ENCODE results near the gene PIK3CA.
"Not testable (repeated sequence)": the region's sequence is repeated elsewhere in the genome, so short reads cannot be mapped to it uniquely, and the experiment has no call there.

The PIK3CA gene

GRCh38 chr3:179260949-179261765 lies 113.0 kb downstream of the PIK3CA start:
- no peaks in the 10 kb centered on the region for H3K27me3 ChIP-seq (ENCODE audit: insufficient read depth, low read length)
- H2AFZ ChIP-seq (ENCODE audit: low read length, unreplicated experiment) = peak overlapping the region; percentile 98
- H3K4me3 ChIP-seq (ENCODE audit: low read depth, low read length) = peak overlapping the region; percentile 88
- peaks cover 6% of the 10 kb centered on the region for H3K79me2 ChIP-seq (ENCODE audit: control insufficient read depth, insufficient read depth, low read length, unreplicated experiment)
- H3K4me1 ChIP-seq (ENCODE audit: control insufficient read depth, insufficient read depth, low read length, unreplicated experiment) = peaks cover 3% of the 10 kb centered on the region
- H3K27ac ChIP-seq (ENCODE audit: low read depth, low read length) = no peak overlapping the region
- no peaks in the 10 kb centered on the region for H3K36me3 ChIP-seq (ENCODE audit: insufficient read depth, low read length)

- Histone ChIP-seq H3K4me1 (ENCODE audit: control insufficient read depth, insufficient read depth, low read length, unreplicated experiment) (no peaks in the 10 kb centered on the region), H3K4me3 (ENCODE audit: low read depth, low read length) (no peak overlapping the region), H3K27ac (ENCODE audit: low read depth, low read length) (no peak overlapping the region), H2AFZ (ENCODE audit: low read length, unreplicated experiment) (no peak overlapping the region), H3K79me2 (ENCODE audit: control insufficient read depth, insufficient read depth, low read length, unreplicated experiment) (peaks cover 6% of the 10 kb centered on the region), H3K27me3 (ENCODE audit: insufficient read depth, low read length) (no peaks in the 10 kb centered on the region), H3K36me3 (ENCODE audit: insufficient read depth, low read length) (no peaks in the 10 kb centered on the region)
Measured at GRCh38 chr3:179263134-179263533, 115.0 kb downstream of the PIK3CA start.

GRCh38 chr3:179264449-179264848 lies 116.3 kb downstream of the PIK3CA start:
- Histone ChIP-seq H3K36me3 (ENCODE audit: insufficient read depth, low read length) (no peaks in the 10 kb centered on the region), H3K27me3 (ENCODE audit: insufficient read depth, low read length) (no peaks in the 10 kb centered on the region), H3K27ac (ENCODE audit: low read depth, low read length) (no peak overlapping the region), H3K79me2 (ENCODE audit: control insufficient read depth, insufficient read depth, low read length, unreplicated experiment) (peaks cover 6% of the 10 kb centered on the region), H3K4me3 (ENCODE audit: low read depth, low read length) (no peak overlapping the region), H3K4me1 (ENCODE audit: control insufficient read depth, insufficient read depth, low read length, unreplicated experiment) (peaks cover 4% of the 10 kb centered on the region), H2AFZ (ENCODE audit: low read length, unreplicated experiment) (no peak overlapping the region)

GRCh38 chr3:179265092-179265491 lies 116.9 kb downstream of the PIK3CA start:
- Histone ChIP-seq H3K27me3 (ENCODE audit: insufficient read depth, low read length) (no peaks in the 10 kb centered on the region), H3K4me3 (ENCODE audit: low read depth, low read length) (no peak overlapping the region), H2AFZ (ENCODE audit: low read length, unreplicated experiment) (no peak overlapping the region), H3K79me2 (ENCODE audit: control insufficient read depth, insufficient read depth, low read length, unreplicated experiment) (peaks cover 6% of the 10 kb centered on the region), H3K4me1 (ENCODE audit: control insufficient read depth, insufficient read depth, low read length, unreplicated experiment) (peaks cover 4% of the 10 kb centered on the region), H3K36me3 (ENCODE audit: insufficient read depth, low read length) (no peaks in the 10 kb centered on the region), H3K27ac (ENCODE audit: low read depth, low read length) (no peak overlapping the region)

GRCh38 chr3:179265875-179266274 lies 117.7 kb downstream of the PIK3CA start:
- Histone ChIP-seq H3K36me3 (ENCODE audit: insufficient read depth, low read length) (no peaks in the 10 kb centered on the region), H3K27ac (ENCODE audit: low read depth, low read length) (no peak overlapping the region), H2AFZ (ENCODE audit: low read length, unreplicated experiment) (no peak overlapping the region), H3K27me3 (ENCODE audit: insufficient read depth, low read length) (no peaks in the 10 kb centered on the region), H3K4me3 (ENCODE audit: low read depth, low read length) (no peak overlapping the region), H3K4me1 (ENCODE audit: control insufficient read depth, insufficient read depth, low read length, unreplicated experiment) (peaks cover 4% of the 10 kb centered on the region), H3K79me2 (ENCODE audit: control insufficient read depth, insufficient read depth, low read length, unreplicated experiment) (peaks cover under 1% of the 10 kb centered on the region)

GRCh38 chr3:179266701-179267211 lies 118.6 kb downstream of the PIK3CA start:
- Histone ChIP-seq H3K79me2 (ENCODE audit: control insufficient read depth, insufficient read depth, low read length, unreplicated experiment) (no peaks in the 10 kb centered on the region), H3K36me3 (ENCODE audit: insufficient read depth, low read length) (no peaks in the 10 kb centered on the region), H2AFZ (ENCODE audit: low read length, unreplicated experiment) (no peak overlapping the region), H3K27me3 (ENCODE audit: insufficient read depth, low read length) (no peaks in the 10 kb centered on the region), H3K4me3 (ENCODE audit: low read depth, low read length) (no peak overlapping the region), H3K4me1 (ENCODE audit: control insufficient read depth, insufficient read depth, low read length, unreplicated experiment) (peaks cover 4% of the 10 kb centered on the region), H3K27ac (ENCODE audit: low read depth, low read length) (no peak overlapping the region)

GRCh38 chr3:179268400-179269051 lies 120.4 kb downstream of the PIK3CA start:
- H3K36me3 ChIP-seq (ENCODE audit: insufficient read depth, low read length) = no peaks in the 10 kb centered on the region
- H3K79me2 ChIP-seq (ENCODE audit: control insufficient read depth, insufficient read depth, low read length, unreplicated experiment) = no peaks in the 10 kb centered on the region
- H3K27ac ChIP-seq (ENCODE audit: low read depth, low read length) = no peak overlapping the region
- H3K4me3 ChIP-seq (ENCODE audit: low read depth, low read length) = no peak overlapping the region
- H3K27me3 ChIP-seq (ENCODE audit: insufficient read depth, low read length) = no peaks in the 10 kb centered on the region
- H2AFZ ChIP-seq (ENCODE audit: low read length, unreplicated experiment) = peak overlapping the region; percentile 43
- peaks cover 4% of the 10 kb centered on the region for H3K4me1 ChIP-seq (ENCODE audit: control insufficient read depth, insufficient read depth, low read length, unreplicated experiment)

GRCh38 chr3:179269152-179269707 lies 121.1 kb downstream of the PIK3CA start:
- H3K4me1 ChIP-seq (ENCODE audit: control insufficient read depth, insufficient read depth, low read length, unreplicated experiment) = peaks cover 4% of the 10 kb centered on the region
- no peaks in the 10 kb centered on the region for H3K27me3 ChIP-seq (ENCODE audit: insufficient read depth, low read length)
- no peak overlapping the region for H3K4me3 ChIP-seq (ENCODE audit: low read depth, low read length)
- no peak overlapping the region for H3K27ac ChIP-seq (ENCODE audit: low read depth, low read length)
- H3K79me2 ChIP-seq (ENCODE audit: control insufficient read depth, insufficient read depth, low read length, unreplicated experiment) = no peaks in the 10 kb centered on the region
- no peak overlapping the region for H2AFZ ChIP-seq (ENCODE audit: low read length, unreplicated experiment)
- H3K36me3 ChIP-seq (ENCODE audit: insufficient read depth, low read length) = no peaks in the 10 kb centered on the region

GRCh38 chr3:179272385-179272784 lies 124.2 kb downstream of the PIK3CA start:
- no peak overlapping the region for H3K4me3 ChIP-seq (ENCODE audit: low read depth, low read length)
- no peak overlapping the region for H3K27ac ChIP-seq (ENCODE audit: low read depth, low read length)
- H3K4me1 ChIP-seq (ENCODE audit: control insufficient read depth, insufficient read depth, low read length, unreplicated experiment) = peaks cover 4% of the 10 kb centered on the region
- no peaks in the 10 kb centered on the region for H3K36me3 ChIP-seq (ENCODE audit: insufficient read depth, low read length)
- no peak overlapping the region for H2AFZ ChIP-seq (ENCODE audit: low read length, unreplicated experiment)
- no peaks in the 10 kb centered on the region for H3K79me2 ChIP-seq (ENCODE audit: control insufficient read depth, insufficient read depth, low read length, unreplicated experiment)
- H3K27me3 ChIP-seq (ENCODE audit: insufficient read depth, low read length) = no peaks in the 10 kb centered on the region

- H3K36me3 ChIP-seq (ENCODE audit: insufficient read depth, low read length); H3K4me3 ChIP-seq (ENCODE audit: low read depth, low read length); H3K27ac ChIP-seq (ENCODE audit: low read depth, low read length); H3K79me2 ChIP-seq (ENCODE audit: control insufficient read depth, insufficient read depth, low read length, unreplicated experiment); H2AFZ ChIP-seq (ENCODE audit: low read length, unreplicated experiment); H3K4me1 ChIP-seq (ENCODE audit: control insufficient read depth, insufficient read depth, low read length, unreplicated experiment); H3K27me3 ChIP-seq (ENCODE audit: insufficient read depth, low read length): not testable (repeated sequence)
Measured at GRCh38 chr3:179274434-179274833, 126.3 kb downstream of the PIK3CA start.
